IPS-11a (cell line): ENCODE measurements around the gene SAE1.

Experiments used
- H3K4me3 ChIP-seq: one replicate; pipeline ENCODE4 v1.5.1; 2013; ENCODE audit warnings: low read depth, low read length, control low read depth

SAE1 gene

GRCh38 chr19:47157431-47158321 is 27.0 kb downstream of the SAE1 start:
- no peak overlapping the region for H3K4me3 ChIP-seq

GRCh38 chr19:47158367-47158791 is 27.7 kb downstream of the SAE1 start:
- no peak overlapping the region for H3K4me3 ChIP-seq

GRCh38 chr19:47158879-47159503 is 28.4 kb downstream of the SAE1 start:
- H3K4me3 ChIP-seq, result no peak overlapping the region

- H3K4me3 ChIP-seq, result no peak overlapping the region
These were observed 31.3 kb downstream of the SAE1 start for GRCh38 chr19:47161876-47162489.

- no peak overlapping the region for H3K4me3 ChIP-seq
These were observed 37.4 kb downstream of the SAE1 start for GRCh38 chr19:47168065-47168464.

- no peak overlapping the region for H3K4me3 ChIP-seq
These were observed 42.2 kb downstream of the SAE1 start for GRCh38 chr19:47172666-47173455.

- no peak overlapping the region for H3K4me3 ChIP-seq
These were observed 45.5 kb downstream of the SAE1 start for GRCh38 chr19:47176071-47176626.

GRCh38 chr19:47176627-47177090 is 46.0 kb downstream of the SAE1 start:
- no peak overlapping the region for H3K4me3 ChIP-seq

- H3K4me3 ChIP-seq, result no peak overlapping the region
These were observed 49.1 kb downstream of the SAE1 start for GRCh38 chr19:47179653-47180310.

GRCh38 chr19:47183601-47184000 is 53.0 kb downstream of the SAE1 start:
- H3K4me3 ChIP-seq, result no peak overlapping the region

- no peak overlapping the region for H3K4me3 ChIP-seq
These were observed 56.1 kb downstream of the SAE1 start for GRCh38 chr19:47186446-47187334.

GRCh38 chr19:47187335-47187655 is 56.7 kb downstream of the SAE1 start:
- H3K4me3 ChIP-seq, result no peak overlapping the region

GRCh38 chr19:47187797-47188196 is 57.2 kb downstream of the SAE1 start:
- no peak overlapping the region for H3K4me3 ChIP-seq

- no peak overlapping the region for H3K4me3 ChIP-seq
These were observed 57.9 kb downstream of the SAE1 start for GRCh38 chr19:47188507-47189033.

GRCh38 chr19:47190167-47190727 is 59.6 kb downstream of the SAE1 start:
- H3K4me3 ChIP-seq, result no peak overlapping the region

GRCh38 chr19:47195434-47195833 is 64.8 kb downstream of the SAE1 start:
- no peak overlapping the region for H3K4me3 ChIP-seq

- H3K4me3 ChIP-seq, result no peak overlapping the region
These were observed 66.5 kb downstream of the SAE1 start for GRCh38 chr19:47197141-47197540.

- H3K4me3 ChIP-seq, result no peak overlapping the region
These were observed 69.9 kb downstream of the SAE1 start for GRCh38 chr19:47200530-47200929.

- no peak overlapping the region for H3K4me3 ChIP-seq
These were observed 72.6 kb downstream of the SAE1 start for GRCh38 chr19:47203254-47203653.
